IMR-90 (cell line): Measurements from ENCODE around the gene OR51A4.

ENCODE experiments used
- CTCF ChIP-seq: conservative IDR thresholded peaks from 2 replicates; pipeline ENCODE4 v1.5.1; 2012; ENCODE audit warnings: mild to moderate bottlenecking, low read depth, low read length, improper control_type of control experiment
- POLR2A ChIP-seq: IDR thresholded peaks from 2 replicates; pipeline ENCODE4 v1.6.1; 2012; ENCODE audit warnings: mild to moderate bottlenecking, low read depth, low read length

- TF ChIP-seq CTCF (no peak), POLR2A (no peak)
Measured at GRCh38 chr11:4975436-4975835, 28.0 kb upstream of the OR51A4 start.
